Activated CD4-positive, alpha-beta T cell treated with anti-CD3 and anti-CD28 coated beads, Interleukin-2, amount 10 ng/mL, durations not matched to agents 24 days and 14 days (primary cell): ENCODE data around the gene GPHN. TPM values are rescaled to one million over a fixed set of nuclear protein-coding genes. Genes with fewer than 3 reads are reported as not detected.

ENCODE experiments used
- DNase-seq: peaks from one replicate; pipeline ENCODE4 v3.0.0; 2022
- H3K27ac Mint-ChIP-seq: one replicate; pipeline ENCODE4 v1.8.0; 2022; ENCODE audit warnings: mild to moderate bottlenecking, mixed read lengths
- H3K27me3 Mint-ChIP-seq: one replicate; pipeline ENCODE4 v1.8.0; 2022; ENCODE audit warnings: mixed read lengths
- H3K36me3 Mint-ChIP-seq: one replicate; pipeline ENCODE4 v1.8.0; 2022; ENCODE audit warnings: low read depth, mild to moderate bottlenecking, mixed read lengths
- H3K4me1 Mint-ChIP-seq: one replicate; pipeline ENCODE4 v1.8.0; 2021; ENCODE audit warnings: mixed read lengths
- H3K4me3 Mint-ChIP-seq: one replicate; pipeline ENCODE4 v1.8.0; 2022; ENCODE audit warnings: mild to moderate bottlenecking, moderate library complexity, mixed read lengths
- H3K9me3 Mint-ChIP-seq: one replicate; pipeline ENCODE4 v1.8.0; 2021; ENCODE audit warnings: mixed read lengths
- intact Hi-C: fragments of 100-400 bp; cut with micrococcal nuclease; formaldehyde crosslinking; loops from one replicate; pipeline ENCODE4 v1.15.1; 2023
- total RNA-seq: library from RNA; stranded (reverse); gene quantifications from 2 replicates; pipeline ENCODE4 v1.2.3, GENCODE V29; 2022

GPHN gene
- total RNA-seq, 1 donor from 2014 or later: 44.4 TPM

DNA sequence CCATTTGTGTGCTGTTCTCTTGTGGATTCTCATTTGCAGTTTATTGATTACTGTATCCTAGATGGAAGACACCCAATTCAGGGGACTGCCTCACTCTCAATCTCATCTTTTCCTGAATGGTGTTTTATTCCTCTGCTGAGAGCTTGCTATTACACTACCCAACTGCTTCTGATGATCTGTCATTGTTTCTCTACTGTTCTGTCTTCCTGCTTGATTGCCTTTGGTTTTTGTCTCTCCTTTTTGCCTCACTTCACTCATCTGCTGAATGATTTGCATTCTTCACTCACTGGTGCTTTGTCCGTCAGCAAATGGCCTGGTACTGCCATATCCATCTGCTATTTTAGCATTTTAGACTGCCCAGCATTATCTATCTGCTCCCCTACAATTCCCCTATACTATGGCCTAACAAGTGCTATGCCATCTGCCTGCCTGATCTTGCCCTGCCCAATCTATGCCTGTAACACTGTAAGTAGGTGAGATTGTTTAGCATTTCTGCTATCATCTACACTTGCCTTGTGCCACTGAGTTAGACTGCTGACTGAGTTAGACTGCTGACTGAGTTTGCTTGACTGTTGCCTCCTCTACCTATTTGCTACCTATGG is 335.1 kb downstream of the GPHN start:
- Mint-ChIP-seq H3K9me3 (no peaks in the 10 kb centered on the region), H3K4me3 (no peak overlapping the region), H3K27me3 (no peaks in the 10 kb centered on the region), H3K27ac (no peak overlapping the region), H3K4me1 (no peaks in the 10 kb centered on the region), H3K36me3 (no peaks in the 10 kb centered on the region)
- DNase-seq: no peak
- intact Hi-C loops: no loop called here

DNA sequence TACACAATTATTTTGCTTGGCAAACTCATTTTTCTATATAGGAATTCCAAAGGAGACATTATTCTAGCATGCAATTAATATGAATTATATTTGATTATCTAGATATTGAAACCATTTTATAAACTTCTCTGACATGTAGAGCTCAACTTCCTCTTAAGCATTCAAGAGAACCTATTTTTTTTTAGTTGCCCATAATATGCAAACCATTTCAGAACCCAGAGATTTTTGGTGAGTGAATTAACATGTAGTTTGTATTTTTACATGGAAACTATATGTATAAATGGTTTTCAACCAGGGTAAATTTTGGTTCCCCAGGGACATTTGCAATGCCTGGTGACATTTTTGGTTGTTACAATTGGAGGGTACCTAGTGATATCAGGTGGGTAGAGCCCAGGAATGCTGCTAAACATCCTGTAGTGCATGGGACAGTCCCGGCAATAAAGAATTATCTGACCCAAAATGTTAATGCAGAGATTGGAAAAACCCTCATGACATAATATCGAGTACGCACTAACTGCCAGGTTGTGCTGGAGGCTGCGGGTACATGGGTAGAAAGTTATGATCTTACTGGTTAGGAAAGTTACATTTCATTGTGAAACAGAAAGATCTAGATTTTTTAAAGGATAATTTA is 342.4 kb downstream of the GPHN start:
- H3K4me1 Mint-ChIP-seq: no peaks in the 10 kb centered on the region
- H3K4me3 Mint-ChIP-seq: no peak overlapping the region
- intact Hi-C loops: no loop called here
- no peak overlapping the region for H3K27ac Mint-ChIP-seq
- no peaks in the 10 kb centered on the region for H3K36me3 Mint-ChIP-seq
- H3K27me3 Mint-ChIP-seq: no peaks in the 10 kb centered on the region
- no peak for DNase-seq
- no peaks in the 10 kb centered on the region for H3K9me3 Mint-ChIP-seq

DNA sequence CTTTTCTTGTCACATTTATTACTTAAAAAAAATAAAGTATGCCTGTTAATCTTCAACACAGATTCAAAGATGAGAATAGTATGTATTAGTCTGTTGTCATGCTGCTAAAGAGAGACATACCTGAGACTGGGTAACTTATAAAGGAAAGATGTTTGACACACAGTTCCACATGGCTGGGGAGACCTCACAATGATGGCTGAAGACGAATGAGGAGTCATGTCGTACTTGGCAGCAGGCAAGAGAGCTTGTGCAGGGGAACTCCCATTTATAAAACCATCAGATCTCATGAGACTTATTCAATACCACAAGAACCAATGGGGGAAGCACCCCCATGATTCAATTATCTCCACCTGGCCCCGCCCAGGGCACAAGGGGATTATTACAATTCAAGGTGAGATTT is 345.4 kb downstream of the GPHN start:
- intact Hi-C loops: no loop called here
- Mint-ChIP-seq H3K4me1 (no peaks in the 10 kb centered on the region), H3K4me3 (no peak overlapping the region), H3K27me3 (no peaks in the 10 kb centered on the region), H3K9me3 (no peaks in the 10 kb centered on the region), H3K36me3 (no peaks in the 10 kb centered on the region), H3K27ac (no peak overlapping the region)
- no peak for DNase-seq

DNA sequence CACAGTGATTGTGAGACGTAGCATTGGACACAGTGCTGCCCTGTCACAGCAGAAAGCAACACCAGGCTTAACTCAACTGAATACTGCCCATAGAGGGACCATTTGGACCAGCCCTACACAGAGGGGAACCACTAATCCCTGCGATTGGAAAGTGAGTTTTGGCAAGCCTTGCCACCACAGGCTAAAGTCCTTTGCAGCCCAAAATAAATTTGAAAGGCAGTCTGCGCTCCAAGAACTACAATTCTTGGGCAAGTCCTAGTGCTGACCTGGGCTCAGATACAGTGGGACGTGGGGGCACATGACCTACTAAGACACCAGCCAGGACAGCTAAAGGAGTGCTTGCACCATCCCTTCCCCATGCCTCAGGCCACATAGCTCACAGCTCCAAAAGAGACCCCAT is 349.9 kb downstream of the GPHN start:
- intact Hi-C loops: no loop called here
- Mint-ChIP-seq H3K27ac (no peak overlapping the region), H3K27me3 (no peaks in the 10 kb centered on the region), H3K4me3 (no peak overlapping the region), H3K9me3 (peaks cover 13% of the 10 kb centered on the region), H3K36me3 (no peaks in the 10 kb centered on the region), H3K4me1 (no peaks in the 10 kb centered on the region)
- DNase-seq: no peak

DNA sequence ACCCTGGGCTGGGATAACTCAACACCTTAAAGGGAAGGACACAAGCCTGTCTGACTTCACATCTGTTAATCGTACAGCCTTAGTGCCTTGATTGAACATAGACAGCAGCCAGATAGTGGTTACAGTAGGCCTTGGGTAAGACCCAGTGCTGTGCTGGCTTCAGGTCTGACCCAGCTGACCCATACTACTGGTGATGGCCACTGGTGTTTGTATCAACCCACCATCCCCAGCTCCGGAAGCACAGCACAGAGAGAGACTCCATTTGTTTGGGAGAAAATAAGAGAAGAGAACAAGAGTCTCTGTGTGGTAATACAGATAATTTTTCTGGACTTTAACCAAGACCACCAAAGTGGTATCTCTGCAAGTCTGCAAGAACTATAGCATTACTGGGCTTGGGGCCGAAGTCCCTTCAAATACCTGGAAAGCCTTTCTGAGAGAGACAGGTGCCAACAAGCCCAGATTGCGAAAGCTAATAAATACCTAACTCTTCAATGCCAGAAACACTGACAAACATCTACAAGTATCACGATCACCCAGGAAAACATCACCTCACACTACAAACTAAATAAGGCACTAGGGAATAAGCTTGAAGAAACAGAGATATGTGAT is 351.2 kb downstream of the GPHN start:
- Mint-ChIP-seq H3K27me3 (no peaks in the 10 kb centered on the region), H3K4me3 (no peak overlapping the region), H3K4me1 (no peaks in the 10 kb centered on the region), H3K36me3 (no peaks in the 10 kb centered on the region), H3K27ac (no peak overlapping the region), H3K9me3 (peaks cover 13% of the 10 kb centered on the region)
- no peak for DNase-seq
- intact Hi-C loops: no loop called here

DNA sequence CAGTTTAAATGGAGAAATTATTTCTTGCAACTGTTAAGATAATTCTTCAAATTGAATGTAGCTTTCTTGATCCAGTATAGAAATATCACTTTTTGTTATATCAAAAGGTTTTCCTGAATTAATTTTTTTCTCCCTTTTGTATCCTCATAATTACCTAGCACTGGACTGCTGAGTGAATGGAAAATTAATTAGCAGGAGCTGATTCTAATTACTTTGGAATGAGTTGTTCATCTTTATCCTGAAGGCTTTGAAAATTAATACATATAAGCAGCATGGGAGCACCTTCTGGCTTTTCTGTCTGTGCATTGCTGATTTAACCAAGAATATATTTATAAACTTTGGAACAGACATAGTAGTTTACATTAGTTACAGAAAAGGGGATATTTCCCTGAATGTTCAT is 373.6 kb downstream of the GPHN start:
- Mint-ChIP-seq H3K27me3 (no peaks in the 10 kb centered on the region), H3K27ac (no peak overlapping the region), H3K4me3 (no peak overlapping the region), H3K9me3 (peaks cover 11% of the 10 kb centered on the region), H3K36me3 (peaks cover 3% of the 10 kb centered on the region), H3K4me1 (no peaks in the 10 kb centered on the region)
- DNase-seq: no peak
- intact Hi-C loops: no loop called here

DNA sequence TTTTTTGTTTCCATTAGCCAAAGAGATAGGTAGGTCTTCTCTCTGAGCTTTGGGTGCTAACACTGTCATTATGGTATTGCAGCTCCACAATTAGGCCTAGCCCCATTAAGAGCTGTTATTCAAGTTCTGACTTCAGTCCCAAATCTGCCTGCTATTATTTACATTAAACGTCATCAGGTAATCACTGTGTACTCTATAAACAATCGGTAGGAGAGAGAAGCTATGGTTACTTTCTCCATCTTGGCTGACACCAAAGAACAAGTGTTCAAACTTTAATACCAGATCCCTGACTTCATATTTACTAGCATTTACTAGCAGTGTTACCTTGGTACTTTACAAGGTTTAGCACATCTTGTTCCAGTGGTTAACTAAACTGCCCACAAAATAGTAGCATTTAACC is 376.2 kb downstream of the GPHN start:
- Mint-ChIP-seq H3K36me3 (peaks cover 4% of the 10 kb centered on the region), H3K27me3 (no peaks in the 10 kb centered on the region), H3K4me3 (no peak overlapping the region), H3K9me3 (peaks cover 17% of the 10 kb centered on the region), H3K4me1 (no peaks in the 10 kb centered on the region), H3K27ac (no peak overlapping the region)
- DNase-seq: no peak
- intact Hi-C loops: no loop called here

DNA sequence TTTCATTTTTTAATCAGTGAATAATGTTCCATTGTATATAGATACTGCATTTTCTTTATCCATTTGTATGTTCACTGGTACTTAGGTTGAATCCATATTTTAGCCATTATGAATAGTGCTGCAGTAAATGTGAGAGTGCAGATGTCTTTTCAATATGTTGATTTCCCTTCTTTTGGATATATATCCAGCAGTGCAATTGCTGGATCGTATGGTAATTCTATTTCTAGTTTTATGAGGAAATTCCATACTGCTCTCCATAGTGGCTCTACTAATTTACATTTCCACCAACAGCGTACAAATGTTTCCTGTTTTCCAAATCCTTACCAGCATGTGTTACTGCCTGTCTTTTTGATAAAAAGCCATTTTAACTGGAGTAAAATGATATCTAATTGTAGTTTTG is 392.8 kb downstream of the GPHN start:
- intact Hi-C loops: no loop called here
- Mint-ChIP-seq H3K27me3 (no peaks in the 10 kb centered on the region), H3K27ac (no peak overlapping the region), H3K4me1 (no peaks in the 10 kb centered on the region), H3K36me3 (peaks cover 1% of the 10 kb centered on the region), H3K9me3 (peaks cover 12% of the 10 kb centered on the region), H3K4me3 (no peak overlapping the region)
- no peak for DNase-seq

DNA sequence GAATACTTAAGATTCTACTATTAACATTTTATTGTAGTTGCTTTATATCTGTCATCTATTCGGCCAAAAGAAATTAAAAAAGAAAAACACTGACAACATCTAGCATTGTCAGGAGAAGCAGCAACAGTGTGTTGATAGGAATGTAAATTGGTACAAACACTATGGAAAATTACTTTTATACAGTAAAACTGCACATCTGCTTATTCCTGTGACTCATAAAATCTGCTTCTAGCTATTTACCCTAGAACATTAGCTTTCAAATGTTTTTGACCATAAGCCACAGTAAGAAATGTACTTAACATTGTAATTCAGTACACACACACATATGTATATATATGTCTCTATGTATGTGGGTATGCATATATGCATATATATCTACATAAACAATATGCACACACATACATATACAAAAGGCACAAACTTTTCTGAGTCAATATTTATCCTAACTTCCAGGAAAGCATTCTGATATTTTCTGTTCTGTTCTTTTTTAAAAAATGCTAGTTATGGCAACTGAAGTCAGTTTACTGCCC is 402.4 kb downstream of the GPHN start:
- DNase-seq: no peak
- Mint-ChIP-seq H3K27ac (no peak overlapping the region), H3K27me3 (no peaks in the 10 kb centered on the region), H3K4me1 (no peaks in the 10 kb centered on the region), H3K36me3 (no peaks in the 10 kb centered on the region), H3K9me3 (peaks cover 7% of the 10 kb centered on the region), H3K4me3 (no peak overlapping the region)
- intact Hi-C loops: no loop called here

DNA sequence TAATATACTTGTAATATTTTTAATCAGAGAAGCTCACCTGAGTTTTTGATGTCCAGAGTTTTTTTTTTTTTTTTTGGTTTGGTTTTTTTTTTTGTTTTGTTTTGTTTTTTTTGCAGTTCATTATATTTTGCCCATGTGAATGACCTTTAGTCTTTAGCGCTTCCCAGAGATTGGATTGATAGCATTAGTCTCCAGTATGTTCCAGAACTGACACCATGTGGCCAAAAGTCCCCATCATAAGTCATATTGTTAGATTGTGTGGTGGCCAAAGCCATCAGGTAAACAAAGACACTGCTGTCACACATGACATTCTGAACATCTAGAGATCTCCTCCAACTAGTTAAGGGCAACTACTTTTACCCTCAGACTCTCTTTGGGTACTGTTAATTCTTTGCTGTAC is 408.5 kb downstream of the GPHN start:
- no peak overlapping the region for H3K4me3 Mint-ChIP-seq
- no peaks in the 10 kb centered on the region for H3K4me1 Mint-ChIP-seq
- H3K27me3 Mint-ChIP-seq: no peaks in the 10 kb centered on the region
- DNase-seq: no peak
- peaks cover 3% of the 10 kb centered on the region for H3K9me3 Mint-ChIP-seq
- no peak overlapping the region for H3K27ac Mint-ChIP-seq
- intact Hi-C loops: no loop called here
- peaks cover 3% of the 10 kb centered on the region for H3K36me3 Mint-ChIP-seq

DNA sequence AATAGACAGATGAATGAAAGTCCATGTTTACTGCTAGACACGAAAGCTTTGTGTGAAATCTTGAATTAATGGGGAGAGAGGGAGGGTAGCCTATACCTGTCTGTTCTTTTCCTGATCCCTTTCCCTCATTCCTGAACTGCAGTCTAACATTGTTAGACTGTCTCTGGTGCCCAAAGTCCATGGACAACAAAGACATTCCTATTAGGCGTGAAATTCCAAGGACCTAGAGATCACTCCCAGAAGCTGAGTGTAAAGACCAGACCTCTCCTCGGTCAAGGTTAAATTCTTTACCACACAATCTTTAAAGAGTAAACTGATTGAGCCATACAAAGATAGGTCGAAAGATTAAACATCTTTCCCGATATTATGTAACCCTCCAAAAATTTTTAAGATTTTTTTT is 410.6 kb downstream of the GPHN start:
- no peaks in the 10 kb centered on the region for H3K4me1 Mint-ChIP-seq

DNA sequence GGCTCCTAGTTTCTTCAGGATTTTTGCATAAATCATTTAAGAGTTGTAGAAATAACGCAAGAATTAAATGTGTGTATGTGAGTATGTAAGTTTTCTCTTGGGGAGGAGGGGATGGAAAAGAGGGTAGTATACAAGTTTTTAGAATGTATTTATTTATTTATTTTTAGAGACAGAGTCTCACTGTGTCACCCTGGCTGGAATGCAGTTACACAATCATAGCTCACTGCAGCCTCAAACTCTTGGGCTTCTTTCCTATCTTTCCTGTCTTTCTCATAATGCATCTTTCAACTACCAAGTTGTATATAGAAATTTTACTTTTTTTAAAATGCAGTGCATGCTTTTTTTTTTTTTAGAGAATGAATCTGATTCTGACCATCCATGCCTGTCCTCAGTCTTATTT is 412.2 kb downstream of the GPHN start:
- intact Hi-C loops: no loop called here
- Mint-ChIP-seq H3K27ac (no peak overlapping the region), H3K9me3 (peaks cover 3% of the 10 kb centered on the region), H3K4me1 (no peaks in the 10 kb centered on the region), H3K27me3 (no peaks in the 10 kb centered on the region), H3K4me3 (no peak overlapping the region), H3K36me3 (peaks cover 15% of the 10 kb centered on the region)
- DNase-seq: no peak

More for the DNA sequence above, 410.6 kb downstream of the GPHN start:
- H3K27ac Mint-ChIP-seq: no peak overlapping the region
- no peak for DNase-seq
- intact Hi-C loops: no loop called here
- H3K36me3 Mint-ChIP-seq: peaks cover 6% of the 10 kb centered on the region
- peaks cover 3% of the 10 kb centered on the region for H3K9me3 Mint-ChIP-seq
- no peaks in the 10 kb centered on the region for H3K27me3 Mint-ChIP-seq
- no peak overlapping the region for H3K4me3 Mint-ChIP-seq

DNA sequence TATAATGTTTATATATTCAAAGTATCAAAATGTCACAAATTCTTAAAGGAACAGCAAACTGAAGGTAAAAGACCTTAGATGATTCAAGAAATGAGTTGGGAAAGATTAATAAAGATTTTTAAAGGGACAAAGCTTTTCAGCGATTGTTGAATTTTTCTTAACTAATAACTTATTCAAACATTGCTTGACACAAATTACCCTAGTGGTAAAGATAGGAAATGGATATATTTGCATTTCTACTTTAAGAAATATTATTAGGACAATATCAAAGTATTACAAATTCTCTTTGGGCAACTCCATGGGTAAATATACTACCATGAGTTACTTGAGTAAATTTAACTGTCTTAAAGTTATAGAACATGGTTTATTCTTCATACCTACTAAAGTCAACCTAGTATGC is 415.3 kb downstream of the GPHN start:
- Mint-ChIP-seq H3K4me1 (no peaks in the 10 kb centered on the region), H3K36me3 (peaks cover 22% of the 10 kb centered on the region), H3K4me3 (no peak overlapping the region), H3K27ac (no peak overlapping the region), H3K9me3 (peaks cover 11% of the 10 kb centered on the region), H3K27me3 (no peaks in the 10 kb centered on the region)
- intact Hi-C loops: no loop called here
- DNase-seq: no peak

DNA sequence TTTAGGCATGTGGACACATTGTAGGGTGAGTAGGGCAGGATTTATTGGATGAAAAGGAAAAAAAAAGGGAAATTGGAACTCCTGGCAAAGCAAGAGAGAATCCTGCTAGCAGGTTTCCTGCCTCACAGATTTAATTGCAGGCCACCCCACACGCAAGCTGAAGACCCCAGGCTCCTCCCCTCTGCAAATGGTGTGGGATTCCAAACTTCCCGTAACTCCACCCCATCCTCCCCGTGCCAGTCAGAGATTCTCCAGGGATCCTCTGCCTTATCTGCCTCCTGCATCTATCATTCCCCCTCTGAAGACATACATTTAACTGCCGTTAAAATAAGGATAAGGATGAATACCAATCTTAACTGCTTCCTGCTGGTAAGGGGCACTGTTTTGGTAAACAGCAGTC is 431.5 kb downstream of the GPHN start:
- Mint-ChIP-seq H3K27me3 (no peaks in the 10 kb centered on the region), H3K4me3 (no peak overlapping the region), H3K9me3 (peaks cover 18% of the 10 kb centered on the region), H3K27ac (no peak overlapping the region), H3K4me1 (no peaks in the 10 kb centered on the region), H3K36me3 (peaks cover 22% of the 10 kb centered on the region)
- intact Hi-C loops: no loop called here
- no peak for DNase-seq
